Transverse colon (tissue), 4 donors: ENCODE data around the gene PTPA.

Experiments used
- EP300 ChIP-seq: sonication (generic); formaldehyde crosslinking; IDR thresholded peaks from one replicate; pipeline ENCODE4 v1.6.1; 2017; ENCODE audit warnings: antibody characterized with exemption, low read depth
- POLR2A ChIP-seq: fragments of 450-650 bp; IDR thresholded peaks from one replicate; pipeline ENCODE4 v1.6.1; 2016; ENCODE audit warnings: antibody characterized with exemption, mild to moderate bottlenecking, moderate library complexity
- POLR2AphosphoS5 ChIP-seq, 3 donors: sonication (generic); formaldehyde crosslinking; IDR thresholded peaks; one replicate each; pipeline ENCODE4 v1.6.1; 2016; ENCODE audit warnings: antibody characterized with exemption in 3 of 3
- TF ChIP-seq, protein P1 (sequence below), 5 experiments: fragments of 200-600 bp in 3 of 5; fragments of 450-650 bp in 2 of 5; sonication (generic) in 3 of 5; IDR thresholded peaks; 1 replicate in 2 of 5; 2 replicates in 3 of 5; pipeline ENCODE4 v1.5.1; 2016 to 2017; ENCODE audit warnings: antibody characterized with exemption in 5 of 5, inconsistent platforms in 3 of 5, mild to moderate bottlenecking in 2 of 5, moderate library complexity in 1 of 5

DNA sequence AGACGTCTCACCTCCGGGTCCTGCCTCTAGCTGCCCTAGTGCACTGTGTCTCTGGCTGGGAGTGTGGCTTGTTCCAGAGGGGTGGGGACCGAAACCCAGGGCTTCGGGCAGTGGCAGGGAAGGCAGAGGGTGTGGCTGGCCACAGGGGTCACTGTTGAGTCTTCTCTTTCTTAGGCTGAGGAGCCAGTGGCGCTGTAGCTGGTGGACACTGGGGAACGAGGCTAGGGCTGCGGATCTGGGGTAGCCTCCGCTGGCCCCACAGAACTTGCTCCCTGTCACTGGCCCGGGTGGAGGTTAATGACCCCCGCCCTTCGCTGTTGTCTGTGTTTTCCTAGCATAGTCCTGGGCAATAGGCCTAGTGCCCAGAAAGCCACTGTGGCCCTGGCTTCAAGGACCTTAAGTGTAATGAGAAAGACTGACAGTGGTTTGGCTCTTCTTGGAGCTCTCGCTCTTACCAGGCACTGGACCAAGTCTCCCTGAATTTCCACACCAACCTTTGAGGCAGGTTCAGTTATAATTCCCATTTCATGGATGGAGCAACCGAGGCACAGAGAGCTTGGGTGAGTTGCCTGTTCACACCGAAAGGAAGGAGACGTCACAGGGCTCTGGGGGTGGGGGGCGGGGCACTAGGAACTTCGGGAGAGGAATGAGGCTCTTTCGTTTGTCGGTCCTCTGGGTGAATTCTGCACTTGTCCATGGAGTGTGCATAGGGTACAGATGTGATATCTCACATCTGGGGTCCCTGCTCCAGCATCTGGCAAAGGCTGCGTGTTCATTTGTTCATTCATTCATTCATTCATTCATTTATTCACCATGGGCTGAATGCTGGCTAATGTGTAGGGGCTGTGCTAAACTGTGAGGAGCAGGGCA, 71.6 kb downstream of the PTPA start:
- TF ChIP-seq POLR2A (no peak), POLR2AphosphoS5 (IDR thresholded peaks at IDR 0.05) (no peak), EP300 (no peak)
- TF ChIP-seq, protein P1, sequence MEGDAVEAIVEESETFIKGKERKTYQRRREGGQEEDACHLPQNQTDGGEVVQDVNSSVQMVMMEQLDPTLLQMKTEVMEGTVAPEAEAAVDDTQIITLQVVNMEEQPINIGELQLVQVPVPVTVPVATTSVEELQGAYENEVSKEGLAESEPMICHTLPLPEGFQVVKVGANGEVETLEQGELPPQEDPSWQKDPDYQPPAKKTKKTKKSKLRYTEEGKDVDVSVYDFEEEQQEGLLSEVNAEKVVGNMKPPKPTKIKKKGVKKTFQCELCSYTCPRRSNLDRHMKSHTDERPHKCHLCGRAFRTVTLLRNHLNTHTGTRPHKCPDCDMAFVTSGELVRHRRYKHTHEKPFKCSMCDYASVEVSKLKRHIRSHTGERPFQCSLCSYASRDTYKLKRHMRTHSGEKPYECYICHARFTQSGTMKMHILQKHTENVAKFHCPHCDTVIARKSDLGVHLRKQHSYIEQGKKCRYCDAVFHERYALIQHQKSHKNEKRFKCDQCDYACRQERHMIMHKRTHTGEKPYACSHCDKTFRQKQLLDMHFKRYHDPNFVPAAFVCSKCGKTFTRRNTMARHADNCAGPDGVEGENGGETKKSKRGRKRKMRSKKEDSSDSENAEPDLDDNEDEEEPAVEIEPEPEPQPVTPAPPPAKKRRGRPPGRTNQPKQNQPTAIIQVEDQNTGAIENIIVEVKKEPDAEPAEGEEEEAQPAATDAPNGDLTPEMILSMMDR (IDR thresholded peaks at IDR 0.05), result peak in 4 of 5 experiments; percentile 26 to 43 (median 34)
